HG03378 (cell line): ENCODE results near the gene MAB21L3.

Source experiments
- ATAC-seq: cut with Tn5 transposase; IDR thresholded peaks from one replicate; pipeline ENCODE4 v1.9.1; 2021; ENCODE audit warnings: mild to moderate bottlenecking, moderate library complexity; ENCODE audit not compliant: unreplicated experiment

Gene MAB21L3

GRCh38 chr1:116107371-116107770 lies 3.8 kb upstream of the MAB21L3 start:
- no peak for ATAC-seq

- ATAC-seq: no peak
Observed at GRCh38 chr1:116111524-116112021, 374 bp downstream of the MAB21L3 start.

GRCh38 chr1:116112388-116113140 lies 1.4 kb downstream of the MAB21L3 start:
- no peak for ATAC-seq

GRCh38 chr1:116113615-116114014 lies 2.4 kb downstream of the MAB21L3 start:
- ATAC-seq: no peak

- no peak for ATAC-seq
Observed at GRCh38 chr1:116115476-116116439, 4.6 kb downstream of the MAB21L3 start.

GRCh38 chr1:116118471-116118870 lies 7.3 kb downstream of the MAB21L3 start:
- ATAC-seq: no peak

GRCh38 chr1:116119876-116120275 lies 8.7 kb downstream of the MAB21L3 start:
- no peak for ATAC-seq

GRCh38 chr1:116122955-116123757 lies 12.0 kb downstream of the MAB21L3 start:
- no peak for ATAC-seq

- no peak for ATAC-seq
Observed at GRCh38 chr1:116123837-116124533, 12.8 kb downstream of the MAB21L3 start.

GRCh38 chr1:116125758-116126157 lies 14.6 kb downstream of the MAB21L3 start:
- ATAC-seq: no peak

- no peak for ATAC-seq
Observed at GRCh38 chr1:116126281-116126680, 15.1 kb downstream of the MAB21L3 start.

- ATAC-seq: no peak
Observed at GRCh38 chr1:116127123-116127847, 16.1 kb downstream of the MAB21L3 start.

- no peak for ATAC-seq
Observed at GRCh38 chr1:116127848-116128540, 16.8 kb downstream of the MAB21L3 start.

GRCh38 chr1:116128664-116129063 lies 17.5 kb downstream of the MAB21L3 start:
- ATAC-seq: no peak

GRCh38 chr1:116129537-116129936 lies 18.3 kb downstream of the MAB21L3 start:
- no peak for ATAC-seq

GRCh38 chr1:116130356-116130755 lies 19.2 kb downstream of the MAB21L3 start:
- ATAC-seq: no peak

GRCh38 chr1:116131170-116131569 lies 20.0 kb downstream of the MAB21L3 start:
- ATAC-seq: no peak

GRCh38 chr1:116131866-116132605 lies 20.8 kb downstream of the MAB21L3 start:
- ATAC-seq: no peak
